Endothelial cell of umbilical vein (primary cell): ENCODE results near the gene KRTAP27-1. TPM values are rescaled to one million over a fixed set of nuclear protein-coding genes. Genes with fewer than 3 reads are reported as not detected.

Experiments used
- BruUV-seq: library from RNA; stranded (reverse); fragments of 400-500 nt; replicated peaks from 2 replicates; lab custom pipeline; 2021; lab: Mats Ljungman, UMichigan
- CTCF ChIA-PET: fragments of 300-600, 350-600 bp; sonication (Branson Sonifier 250); formaldehyde crosslinking; loops from one replicate; lab custom pipeline; 2021; ENCODE audit warnings: antibody characterized with exemption, inconsistent platforms; lab: Charles Lee
- POLR2A ChIA-PET: fragments of 300-600, 350-600 bp; sonication (Branson Sonifier 250); formaldehyde crosslinking; loops from one replicate; lab custom pipeline; 2021; ENCODE audit warnings: antibody characterized with exemption, inconsistent platforms; lab: Charles Lee
- DNase-seq: peaks from one replicate; pipeline ENCODE4 v3.0.0-alpha.2; 2011; ENCODE audit warnings: low read depth, low spot score
- FAIRE-seq: peaks from 2 replicates; lab custom pipeline; 2011; peaks lifted over from hg19 to GRCh38; lab: Jason Lieb, UNC
- H2AFZ ChIP-seq: 2 replicates; pipeline ENCODE4 v1.6.0; 2012; ENCODE audit warnings: low read depth, low read length, control low read depth, inconsistent platforms
- H3K27ac ChIP-seq: 2 replicates; pipeline ENCODE4 v1.5.1; 2011; ENCODE audit warnings: low read depth, mild to moderate bottlenecking, control low read depth, low read length, moderate library complexity; ENCODE audit not compliant: insufficient read depth
- H3K27me3 ChIP-seq, 2 experiments: 2 replicates each; pipeline versions ENCODE4 v1.6.0 to v1.6.1; 2011; ENCODE audit warnings: low read length in 2 of 2, mixed read lengths in 1 of 2; ENCODE audit not compliant: control insufficient read depth in 2 of 2, insufficient read depth in 2 of 2
- H3K36me3 ChIP-seq, 2 experiments: 2 replicates in 1 of 2; 3 replicates in 1 of 2; pipeline ENCODE4 v1.5.1; 2011; ENCODE audit warnings: low read length in 2 of 2, mild to moderate bottlenecking in 1 of 2, moderate library complexity in 1 of 2; ENCODE audit not compliant: control insufficient read depth in 2 of 2, insufficient read depth in 2 of 2; ENCODE audit errors: extremely low read depth in 1 of 2
- H3K4me1 ChIP-seq: 3 replicates; pipeline ENCODE4 v1.5.1; 2011; ENCODE audit warnings: mild to moderate bottlenecking, low read length; ENCODE audit not compliant: control insufficient read depth, insufficient read depth; ENCODE audit errors: extremely low read depth
- H3K4me2 ChIP-seq: 2 replicates; pipeline ENCODE4 v1.6.1; 2011; ENCODE audit warnings: low read length, control low read depth, mixed read lengths; ENCODE audit not compliant: insufficient read depth
- H3K4me3 ChIP-seq, 3 experiments: fragments of 200-600 bp in 1 of 3; sonication (generic), shearing (Covaris generic) in 1 of 3; replicated peaks in 1 of 3; 2 replicates each; pipeline ENCODE4 v1.5.1; 2011 to 2016; ENCODE audit warnings: control low read depth in 3 of 3, low read length in 3 of 3, mild to moderate bottlenecking in 2 of 3, inconsistent platforms in 1 of 3, low read depth in 1 of 3, moderate library complexity in 1 of 3; ENCODE audit not compliant: insufficient read depth in 1 of 3
- H3K79me2 ChIP-seq: 2 replicates; pipeline ENCODE4 v1.6.0; 2012; ENCODE audit warnings: low read length, inconsistent platforms; ENCODE audit not compliant: control insufficient read depth, insufficient read depth
- H3K9ac ChIP-seq: replicated peaks from 2 replicates; pipeline ENCODE3; 2011; ENCODE audit warnings: low read length, control low read depth; ENCODE audit not compliant: insufficient read depth; ENCODE audit errors: extremely low read depth
- H3K9me1 ChIP-seq: replicated peaks from 3 replicates; pipeline ENCODE4 v1.6.0; 2011; ENCODE audit warnings: mild to moderate bottlenecking, low read length; ENCODE audit not compliant: control insufficient read depth, insufficient read depth; ENCODE audit errors: extremely low read depth
- H3K9me3 ChIP-seq: replicated peaks from 2 replicates; pipeline ENCODE4 v1.5.1; 2012; ENCODE audit warnings: low read length, inconsistent platforms; ENCODE audit not compliant: control insufficient read depth, insufficient read depth
- H4K20me1 ChIP-seq: replicated peaks from 2 replicates; pipeline ENCODE3; 2011; ENCODE audit warnings: mild to moderate bottlenecking, low read length; ENCODE audit not compliant: control insufficient read depth, insufficient read depth; ENCODE audit errors: extremely low read depth
- CTCF ChIP-seq, 2 donors: IDR thresholded peaks; 1 replicate in 1 of 2; 2 replicates in 1 of 2; pipeline ENCODE4 v1.5.1; 2011; ENCODE audit warnings: low read length in 2 of 2, mild to moderate bottlenecking in 2 of 2, moderate library complexity in 2 of 2, control low read depth in 1 of 2, inconsistent platforms in 1 of 2, low read depth in 1 of 2; ENCODE audit not compliant: insufficient read depth in 1 of 2; ENCODE audit errors: extremely low read depth in 1 of 2
- EZH2 ChIP-seq: IDR thresholded peaks from 2 replicates; pipeline ENCODE4 v1.6.1; 2012; ENCODE audit warnings: borderline replicate concordance, low read depth, mild to moderate bottlenecking, moderate library complexity, low read length, inconsistent platforms; ENCODE audit not compliant: severe bottlenecking
- FOS ChIP-seq: IDR thresholded peaks from 2 replicates; pipeline ENCODE4 v1.6.1; 2011; ENCODE audit warnings: mild to moderate bottlenecking, low read length, moderate library complexity, borderline replicate concordance; ENCODE audit not compliant: insufficient read depth
- GATA2 ChIP-seq: IDR thresholded peaks from 2 replicates; pipeline ENCODE4 v1.7.0; 2011; ENCODE audit warnings: low read depth, mild to moderate bottlenecking, moderate library complexity, mixed read lengths, low read length; ENCODE audit not compliant: insufficient read length, insufficient read depth
- JUN ChIP-seq: IDR thresholded peaks from 2 replicates; pipeline ENCODE4 v1.6.1; 2011; ENCODE audit warnings: borderline replicate concordance, low read depth; ENCODE audit not compliant: insufficient read length, insufficient read depth
- MAX ChIP-seq: IDR thresholded peaks from 2 replicates; pipeline ENCODE4 v1.6.1; 2011; ENCODE audit not compliant: insufficient read depth, insufficient read length
- MYC ChIP-seq: IDR thresholded peaks from one replicate; pipeline ENCODE4 v1.6.1; 2011; ENCODE audit warnings: mild to moderate bottlenecking, low read depth, low read length
- POLR2A ChIP-seq: IDR thresholded peaks from 2 replicates; pipeline ENCODE4 v1.6.1; 2012; ENCODE audit warnings: low read depth, mild to moderate bottlenecking, control low read depth, low read length
- POLR2AphosphoS5 ChIP-seq: IDR thresholded peaks from 2 replicates; pipeline ENCODE4 v1.6.1; 2012; ENCODE audit warnings: low read depth, mild to moderate bottlenecking, control low read depth, low read length, moderate library complexity; ENCODE audit not compliant: insufficient read depth
- dilution Hi-C: fragments of 300-500 bp; cut with MboI; formaldehyde crosslinking; loops from one replicate; pipeline ENCODE4 v1.15.0; 2019; ENCODE audit warnings: low sequenced_read_pairs; ENCODE audit not compliant: extremely low pct_ligation_motif_present
- intact Hi-C: fragments of 100-400 bp; cut with micrococcal nuclease; formaldehyde crosslinking; loops from one replicate; pipeline ENCODE4 v1.10.0; 2022
- polyA plus RNA-seq, 4 experiments: library from polyadenylated mRNA; depleted of rRNA in 3 of 4; stranded (reverse) in 3 of 4; unstranded in 1 of 4; fragments of >200 nt; gene quantifications; 2 replicates each; pipeline versions ENCODE4 v1.2.1 to v1.2.3, GENCODE V29; 2011 to 2012; ENCODE audit warnings: missing spikeins in 1 of 4
- total RNA-seq: library from RNA; stranded (reverse); gene quantifications from 2 replicates; pipeline ENCODE4 v1.2.3, GENCODE V29; 2021

KRTAP27-1 gene
- total and polyA plus RNA-seq, 2 donors (not counting 3 experiments of a cell fraction or from before 2014, with no cell fraction given) = not detected

- no peak for DNase-seq
- peaks cover 4% of the 10 kb centered on the region for H3K9me3 ChIP-seq
- no peaks in the 10 kb centered on the region for H3K36me3 ChIP-seq
- ChIA-PET CTCF (no interaction called here), POLR2A (no interaction called here)
- dilution Hi-C loops (no loop called here), intact Hi-C loops (no loop called here)
- no peaks in the 10 kb centered on the region for H3K27me3 ChIP-seq
- TF ChIP-seq CTCF (IDR thresholded peaks at IDR 0.05; ENCODE audit: extremely low read depth in 1 of 2, insufficient read depth in 1 of 2, low read depth in 1 of 2, low read length in 2 of 2) (no peak), EZH2 (no peak), POLR2AphosphoS5 (no peak), FOS (no peak), MAX (no peak), MYC (no peak), GATA2 (no peak), JUN (no peak), POLR2A (no peak)
- no peaks in the 10 kb centered on the region for H3K9me1 ChIP-seq
- H2AFZ ChIP-seq = no peak within 1 kb of the TSS
- H4K20me1 ChIP-seq = no peaks in the 10 kb centered on the region
- H3K4me2 ChIP-seq = no peak within 1 kb of the TSS
- FAIRE-seq = no peak
- H3K27ac ChIP-seq = no peak within 1 kb of the TSS
- no peaks in the 10 kb centered on the region for H3K4me1 ChIP-seq
- H3K9ac ChIP-seq = no peak within 1 kb of the TSS
- no peaks in the 10 kb centered on the region for H3K79me2 ChIP-seq
- no TSS peak for BruUV-seq
- no peak within 1 kb of the TSS for H3K4me3 ChIP-seq
Observed at GRCh38 chr21:30348506-30348905, 11.0 kb upstream of the KRTAP27-1 start, which contains the start of gene KRTAP23-1. KRTAP23-1 (minus strand) TSS chr21:30348606; CDS start chr21:30348606, 0 bp downstream.
